ENCODE measurements around the gene METTL8.

Gene METTL8

GRCh38 chr2:171309455-171310286 lies 124.1 kb downstream of the METTL8 start:
- no peak for TF ChIP-seq CTCF (conservative IDR thresholded peaks at IDR 0.05; ENCODE audit: low read length)
- no peak for DNase-seq (ENCODE audit: low read depth)
- no peak overlapping the region for H3K4me3 ChIP-seq (ENCODE audit: low read length)

- H3K4me3 ChIP-seq (ENCODE audit: low read length), result no peak overlapping the region
- DNase-seq (ENCODE audit: low read depth), result no peak
- no peak for TF ChIP-seq CTCF (conservative IDR thresholded peaks at IDR 0.05; ENCODE audit: low read length)
Observed at GRCh38 chr2:171308280-171309054, 125.3 kb downstream of the METTL8 start.

- TF ChIP-seq CTCF (conservative IDR thresholded peaks at IDR 0.05; ENCODE audit: low read length), result no peak
- no peak for DNase-seq (ENCODE audit: low read depth)
- no peak overlapping the region for H3K4me3 ChIP-seq (ENCODE audit: low read length)
Observed at GRCh38 chr2:171307560-171307959, 126.2 kb downstream of the METTL8 start.

- peak; percentile 94 for DNase-seq (ENCODE audit: low read depth)
- no peak for TF ChIP-seq CTCF (conservative IDR thresholded peaks at IDR 0.05; ENCODE audit: low read length)
- no peak overlapping the region for H3K4me3 ChIP-seq (ENCODE audit: low read length)
Observed at GRCh38 chr2:171297956-171298355, 135.8 kb downstream of the METTL8 start.

- no peak for TF ChIP-seq CTCF (conservative IDR thresholded peaks at IDR 0.05; ENCODE audit: low read length)
- no peak overlapping the region for H3K4me3 ChIP-seq (ENCODE audit: low read length)
- no peak for DNase-seq (ENCODE audit: low read depth)
Observed at GRCh38 chr2:171294608-171295007, 139.2 kb downstream of the METTL8 start.

GRCh38 chr2:171293661-171294060 lies 140.1 kb downstream of the METTL8 start:
- DNase-seq (ENCODE audit: low read depth), result no peak
- no peak overlapping the region for H3K4me3 ChIP-seq (ENCODE audit: low read length)
- TF ChIP-seq CTCF (conservative IDR thresholded peaks at IDR 0.05; ENCODE audit: low read length), result no peak

Data from AG10803 (cell line).